Activated T-cell treated with anti-CD3 and anti-CD28 coated beads, Interleukin-2, amount 50 U/mL, for 4 hours (primary cell): Measurements from ENCODE around the gene TANGO2. TPM values are rescaled to one million over a fixed set of nuclear protein-coding genes. Genes with fewer than 3 reads are reported as not detected.
A peak's percentile ranks its signal among the peaks of the same experiment; 100 is the strongest.

Source experiments
- ATAC-seq, 2 donors: fragments of 200-7000 bp; cut with Tn5 transposase; one replicate each; pipeline ENCODE4 v1.10.0; 2021
- DNase-seq: peaks from one replicate; pipeline ENCODE4 v3.0.0-alpha.2; 2020
- H3K27me3 Mint-ChIP-seq: one replicate; pipeline ENCODE4 v1.8.0; 2021; ENCODE audit warnings: low read depth, mixed read lengths
- H3K36me3 Mint-ChIP-seq: one replicate; pipeline ENCODE4 v1.8.0; 2022; ENCODE audit warnings: mixed read lengths; ENCODE audit not compliant: insufficient read depth
- H3K4me1 Mint-ChIP-seq: one replicate; pipeline ENCODE4 v1.8.0; 2021; ENCODE audit warnings: low read depth, mixed read lengths
- H3K4me3 Mint-ChIP-seq: one replicate; pipeline ENCODE4 v1.8.0; 2021; ENCODE audit warnings: mild to moderate bottlenecking, moderate library complexity, mixed read lengths
- H3K9me3 Mint-ChIP-seq: one replicate; pipeline ENCODE4 v1.8.0; 2021; ENCODE audit warnings: mixed read lengths
- total RNA-seq, 3 donors: library from RNA; stranded (reverse); gene quantifications; one replicate each; pipeline ENCODE4 v1.2.1, GENCODE V29; 2021

Gene TANGO2
- total RNA-seq, 3 donors from 2014 or later: 23.1 to 26.8 (median 25.3) TPM

GRCh38 chr22:20010307-20011122 is 10.4 kb upstream of the TANGO2 start:
- no peak for ATAC-seq
- Mint-ChIP-seq H3K27me3 (no peaks in the 10 kb centered on the region), H3K4me1 (peaks cover under 1% of the 10 kb centered on the region), H3K4me3 (no peak overlapping the region), H3K36me3 (no peaks in the 10 kb centered on the region), H3K9me3 (no peaks in the 10 kb centered on the region)
- no peak for DNase-seq

GRCh38 chr22:20011123-20011992 is 9.6 kb upstream of the TANGO2 start:
- no peak for DNase-seq
- Mint-ChIP-seq H3K4me1 (peaks cover 2% of the 10 kb centered on the region), H3K27me3 (no peaks in the 10 kb centered on the region), H3K9me3 (no peaks in the 10 kb centered on the region), H3K36me3 (no peaks in the 10 kb centered on the region), H3K4me3 (no peak overlapping the region)
- no peak for ATAC-seq

- DNase-seq: no peak
Measured at GRCh38 chr22:20011993-20012740, 8.7 kb upstream of the TANGO2 start.

GRCh38 chr22:20012741-20013331 is 8.1 kb upstream of the TANGO2 start:
- no peaks in the 10 kb centered on the region for H3K36me3 Mint-ChIP-seq

More at GRCh38 chr22:20011993-20012740, 8.7 kb upstream of the TANGO2 start:
- H3K4me3 Mint-ChIP-seq: no peak overlapping the region
- ATAC-seq: no peak
- H3K4me1 Mint-ChIP-seq: peaks cover 5% of the 10 kb centered on the region
- no peaks in the 10 kb centered on the region for H3K9me3 Mint-ChIP-seq
- H3K36me3 Mint-ChIP-seq: no peaks in the 10 kb centered on the region
- H3K27me3 Mint-ChIP-seq: no peaks in the 10 kb centered on the region

GRCh38 chr22:20013382-20013871 is 7.5 kb upstream of the TANGO2 start:
- no peak overlapping the region for H3K4me3 Mint-ChIP-seq
- DNase-seq (no peak), ATAC-seq (no peak)
- no peaks in the 10 kb centered on the region for H3K36me3 Mint-ChIP-seq
- peaks cover 11% of the 10 kb centered on the region for H3K4me1 Mint-ChIP-seq
- H3K27me3 Mint-ChIP-seq: no peaks in the 10 kb centered on the region
- no peaks in the 10 kb centered on the region for H3K9me3 Mint-ChIP-seq

More at GRCh38 chr22:20012741-20013331, 8.1 kb upstream of the TANGO2 start:
- ATAC-seq (no peak), DNase-seq (no peak)
- Mint-ChIP-seq H3K27me3 (no peaks in the 10 kb centered on the region), H3K4me3 (no peak overlapping the region), H3K4me1 (peaks cover 11% of the 10 kb centered on the region), H3K9me3 (no peaks in the 10 kb centered on the region)

GRCh38 chr22:20014526-20015186 is 6.3 kb upstream of the TANGO2 start:
- DNase-seq: no peak

GRCh38 chr22:20015187-20015625 is 5.7 kb upstream of the TANGO2 start:
- peaks cover 14% of the 10 kb centered on the region for H3K4me1 Mint-ChIP-seq
- H3K9me3 Mint-ChIP-seq: no peaks in the 10 kb centered on the region
- no peaks in the 10 kb centered on the region for H3K36me3 Mint-ChIP-seq
- DNase-seq (no peak), ATAC-seq (no peak)
- peak overlapping the region; percentile 59 for H3K4me3 Mint-ChIP-seq
- no peaks in the 10 kb centered on the region for H3K27me3 Mint-ChIP-seq

More at GRCh38 chr22:20014526-20015186, 6.3 kb upstream of the TANGO2 start:
- H3K4me1 Mint-ChIP-seq: peaks cover 13% of the 10 kb centered on the region
- no peak for ATAC-seq
- no peaks in the 10 kb centered on the region for H3K9me3 Mint-ChIP-seq
- H3K4me3 Mint-ChIP-seq: peak overlapping the region; percentile 59
- no peaks in the 10 kb centered on the region for H3K27me3 Mint-ChIP-seq
- no peaks in the 10 kb centered on the region for H3K36me3 Mint-ChIP-seq

GRCh38 chr22:20015971-20016733 is 4.8 kb upstream of the TANGO2 start:
- no peaks in the 10 kb centered on the region for H3K36me3 Mint-ChIP-seq
- ATAC-seq (peak; percentile 20 to 22), DNase-seq (no peak)
- no peaks in the 10 kb centered on the region for H3K9me3 Mint-ChIP-seq
- H3K27me3 Mint-ChIP-seq: no peaks in the 10 kb centered on the region
- H3K4me3 Mint-ChIP-seq: no peak overlapping the region
- peaks cover 17% of the 10 kb centered on the region for H3K4me1 Mint-ChIP-seq

- Mint-ChIP-seq H3K4me3 (peak within 1 kb of the TSS; percentile 86), H3K36me3 (no peaks in the 10 kb centered on the region), H3K4me1 (peaks cover 21% of the 10 kb centered on the region), H3K9me3 (no peaks in the 10 kb centered on the region), H3K27me3 (no peaks in the 10 kb centered on the region)
- DNase-seq (peak; percentile 87), ATAC-seq (peak; percentile 71 to 77)
Measured at GRCh38 chr22:20016734-20017621, 3.9 kb upstream of the TANGO2 start, which contains the start of gene ARVCF. Gene ARVCF, minus strand, starts transcription at chr22:20016823. Its CDS starts 26,029 bp downstream, at chr22:19990794.

- Mint-ChIP-seq H3K4me3 (peak overlapping the region; percentile 86), H3K9me3 (no peaks in the 10 kb centered on the region), H3K36me3 (no peaks in the 10 kb centered on the region), H3K27me3 (no peaks in the 10 kb centered on the region), H3K4me1 (peaks cover 27% of the 10 kb centered on the region)
- ATAC-seq (no peak), DNase-seq (no peak)
Measured at GRCh38 chr22:20017622-20017958, 3.3 kb upstream of the TANGO2 start.

- Mint-ChIP-seq H3K4me3 (peak overlapping the region; percentile 86), H3K27me3 (no peaks in the 10 kb centered on the region), H3K4me1 (peaks cover 30% of the 10 kb centered on the region), H3K36me3 (no peaks in the 10 kb centered on the region), H3K9me3 (no peaks in the 10 kb centered on the region)
- DNase-seq (no peak), ATAC-seq (no peak)
Measured at GRCh38 chr22:20018001-20018400, 2.9 kb upstream of the TANGO2 start.
